ENCODE data around the gene UNC93B1. TPM values are rescaled to one million over a fixed set of nuclear protein-coding genes. Genes with fewer than 3 reads are reported as not detected.

Gene UNC93B1
- polyA plus RNA-seq, 2 of the 4 experiments (the other 2 are of a cell fraction): 49.4 to 51.2 TPM

DNA sequence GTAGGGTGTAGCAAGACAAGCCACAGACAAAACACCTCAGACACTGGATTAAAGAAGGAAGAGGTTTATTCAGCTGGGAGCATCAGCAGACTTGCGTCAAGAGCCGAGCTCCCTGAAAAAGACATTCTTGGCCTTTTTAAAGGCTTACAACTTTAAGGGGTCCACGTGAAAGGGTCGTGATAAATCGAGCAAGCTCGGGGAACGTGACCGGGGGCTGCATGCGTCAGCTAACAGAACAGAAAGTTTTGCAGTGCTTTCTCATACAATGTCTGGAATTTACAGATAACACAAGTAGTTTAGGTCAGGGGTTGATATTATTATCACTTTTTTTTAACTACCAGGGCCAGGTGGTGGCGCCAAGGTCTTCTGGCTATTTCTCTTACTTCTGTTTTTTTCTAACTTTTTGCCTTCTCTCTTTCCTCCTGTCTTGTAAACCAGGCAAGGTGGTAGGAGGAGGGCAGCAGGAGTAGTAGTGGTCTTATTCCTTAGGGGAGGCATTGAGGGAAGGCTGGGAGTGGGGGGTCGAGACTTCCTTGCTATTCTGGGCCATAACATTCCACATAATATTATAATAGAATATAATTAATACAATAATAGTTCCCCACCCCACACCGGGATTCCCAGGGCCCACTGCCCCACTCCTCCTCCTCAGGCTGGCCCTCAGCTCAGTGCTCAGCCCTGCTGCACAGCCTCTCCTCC is 5.6 kb upstream of the UNC93B1 start (continued):
- TF ChIP-seq RAD21 (conservative IDR thresholded peaks at IDR 0.05 in 1 of 2, IDR thresholded peaks at IDR 0.05 in 1 of 2): peak; percentile 73 to 77
- TF ChIP-seq, protein P1, sequence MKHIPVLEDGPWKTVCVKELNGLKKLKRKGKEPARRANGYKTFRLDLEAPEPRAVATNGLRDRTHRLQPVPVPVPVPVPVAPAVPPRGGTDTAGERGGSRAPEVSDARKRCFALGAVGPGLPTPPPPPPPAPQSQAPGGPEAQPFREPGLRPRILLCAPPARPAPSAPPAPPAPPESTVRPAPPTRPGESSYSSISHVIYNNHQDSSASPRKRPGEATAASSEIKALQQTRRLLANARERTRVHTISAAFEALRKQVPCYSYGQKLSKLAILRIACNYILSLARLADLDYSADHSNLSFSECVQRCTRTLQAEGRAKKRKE (CRISPR knock-in tag; IDR thresholded peaks at IDR 0.05; ENCODE audit: low read depth): no peak
- TF ChIP-seq, protein P2, sequence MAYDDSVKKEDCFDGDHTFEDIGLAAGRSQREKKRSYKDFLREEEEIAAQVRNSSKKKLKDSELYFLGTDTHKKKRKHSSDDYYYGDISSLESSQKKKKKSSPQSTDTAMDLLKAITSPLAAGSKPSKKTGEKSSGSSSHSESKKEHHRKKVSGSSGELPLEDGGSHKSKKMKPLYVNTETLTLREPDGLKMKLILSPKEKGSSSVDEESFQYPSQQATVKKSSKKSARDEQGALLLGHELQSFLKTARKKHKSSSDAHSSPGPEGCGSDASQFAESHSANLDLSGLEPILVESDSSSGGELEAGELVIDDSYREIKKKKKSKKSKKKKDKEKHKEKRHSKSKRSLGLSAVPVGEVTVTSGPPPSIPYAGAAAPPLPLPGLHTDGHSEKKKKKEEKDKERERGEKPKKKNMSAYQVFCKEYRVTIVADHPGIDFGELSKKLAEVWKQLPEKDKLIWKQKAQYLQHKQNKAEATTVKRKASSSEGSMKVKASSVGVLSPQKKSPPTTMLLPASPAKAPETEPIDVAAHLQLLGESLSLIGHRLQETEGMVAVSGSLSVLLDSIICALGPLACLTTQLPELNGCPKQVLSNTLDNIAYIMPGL (CRISPR knock-in tag; IDR thresholded peaks at IDR 0.05; ENCODE audit: borderline replicate concordance): no peak
- no peak for TF ChIP-seq RFX5 (IDR thresholded peaks at IDR 0.05)
- TF ChIP-seq, protein P3, sequence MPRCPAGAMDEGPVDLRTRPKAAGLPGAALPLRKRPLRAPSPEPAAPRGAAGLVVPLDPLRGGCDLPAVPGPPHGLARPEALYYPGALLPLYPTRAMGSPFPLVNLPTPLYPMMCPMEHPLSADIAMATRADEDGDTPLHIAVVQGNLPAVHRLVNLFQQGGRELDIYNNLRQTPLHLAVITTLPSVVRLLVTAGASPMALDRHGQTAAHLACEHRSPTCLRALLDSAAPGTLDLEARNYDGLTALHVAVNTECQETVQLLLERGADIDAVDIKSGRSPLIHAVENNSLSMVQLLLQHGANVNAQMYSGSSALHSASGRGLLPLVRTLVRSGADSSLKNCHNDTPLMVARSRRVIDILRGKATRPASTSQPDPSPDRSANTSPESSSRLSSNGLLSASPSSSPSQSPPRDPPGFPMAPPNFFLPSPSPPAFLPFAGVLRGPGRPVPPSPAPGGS (IDR thresholded peaks at IDR 0.05): no peak
- TF ChIP-seq, protein P4, sequence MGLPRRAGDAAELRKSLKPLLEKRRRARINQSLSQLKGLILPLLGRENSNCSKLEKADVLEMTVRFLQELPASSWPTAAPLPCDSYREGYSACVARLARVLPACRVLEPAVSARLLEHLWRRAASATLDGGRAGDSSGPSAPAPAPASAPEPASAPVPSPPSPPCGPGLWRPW (IDR thresholded peaks at IDR 0.05): no peak
- TF ChIP-seq CHD2 (IDR thresholded peaks at IDR 0.05; ENCODE audit: low read length, partially characterized antibody): no peak
- TF ChIP-seq NR3C1 (IDR thresholded peaks at IDR 0.05): no peak
- TF ChIP-seq EHMT2 (IDR thresholded peaks at IDR 0.05; ENCODE audit: low read depth): no peak
- TF ChIP-seq HOXA7 (CRISPR knock-in tag; IDR thresholded peaks at IDR 0.05): peak; percentile 68; the same call in 1 of the 2 replicates
- TF ChIP-seq FOSB (CRISPR knock-in tag; IDR thresholded peaks at IDR 0.05): peak; percentile 16; the same call in 1 of the 2 replicates
- TF ChIP-seq CBX2 (IDR thresholded peaks at IDR 0.05; ENCODE audit: borderline replicate concordance, low read depth): no peak
- no peak for TF ChIP-seq NFE2L2 (conservative IDR thresholded peaks at IDR 0.05; ENCODE audit: low read length)
- TF ChIP-seq HDAC2 (IDR thresholded peaks at IDR 0.05): no peak
- no peak for TF ChIP-seq SREBF2 (IDR thresholded peaks at IDR 0.05)
- TF ChIP-seq EHF (CRISPR knock-in tag; IDR thresholded peaks at IDR 0.05): no peak
- TF ChIP-seq, protein P5, sequence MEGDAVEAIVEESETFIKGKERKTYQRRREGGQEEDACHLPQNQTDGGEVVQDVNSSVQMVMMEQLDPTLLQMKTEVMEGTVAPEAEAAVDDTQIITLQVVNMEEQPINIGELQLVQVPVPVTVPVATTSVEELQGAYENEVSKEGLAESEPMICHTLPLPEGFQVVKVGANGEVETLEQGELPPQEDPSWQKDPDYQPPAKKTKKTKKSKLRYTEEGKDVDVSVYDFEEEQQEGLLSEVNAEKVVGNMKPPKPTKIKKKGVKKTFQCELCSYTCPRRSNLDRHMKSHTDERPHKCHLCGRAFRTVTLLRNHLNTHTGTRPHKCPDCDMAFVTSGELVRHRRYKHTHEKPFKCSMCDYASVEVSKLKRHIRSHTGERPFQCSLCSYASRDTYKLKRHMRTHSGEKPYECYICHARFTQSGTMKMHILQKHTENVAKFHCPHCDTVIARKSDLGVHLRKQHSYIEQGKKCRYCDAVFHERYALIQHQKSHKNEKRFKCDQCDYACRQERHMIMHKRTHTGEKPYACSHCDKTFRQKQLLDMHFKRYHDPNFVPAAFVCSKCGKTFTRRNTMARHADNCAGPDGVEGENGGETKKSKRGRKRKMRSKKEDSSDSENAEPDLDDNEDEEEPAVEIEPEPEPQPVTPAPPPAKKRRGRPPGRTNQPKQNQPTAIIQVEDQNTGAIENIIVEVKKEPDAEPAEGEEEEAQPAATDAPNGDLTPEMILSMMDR (IDR thresholded peaks at IDR 0.05): peak; percentile 74

DNA sequence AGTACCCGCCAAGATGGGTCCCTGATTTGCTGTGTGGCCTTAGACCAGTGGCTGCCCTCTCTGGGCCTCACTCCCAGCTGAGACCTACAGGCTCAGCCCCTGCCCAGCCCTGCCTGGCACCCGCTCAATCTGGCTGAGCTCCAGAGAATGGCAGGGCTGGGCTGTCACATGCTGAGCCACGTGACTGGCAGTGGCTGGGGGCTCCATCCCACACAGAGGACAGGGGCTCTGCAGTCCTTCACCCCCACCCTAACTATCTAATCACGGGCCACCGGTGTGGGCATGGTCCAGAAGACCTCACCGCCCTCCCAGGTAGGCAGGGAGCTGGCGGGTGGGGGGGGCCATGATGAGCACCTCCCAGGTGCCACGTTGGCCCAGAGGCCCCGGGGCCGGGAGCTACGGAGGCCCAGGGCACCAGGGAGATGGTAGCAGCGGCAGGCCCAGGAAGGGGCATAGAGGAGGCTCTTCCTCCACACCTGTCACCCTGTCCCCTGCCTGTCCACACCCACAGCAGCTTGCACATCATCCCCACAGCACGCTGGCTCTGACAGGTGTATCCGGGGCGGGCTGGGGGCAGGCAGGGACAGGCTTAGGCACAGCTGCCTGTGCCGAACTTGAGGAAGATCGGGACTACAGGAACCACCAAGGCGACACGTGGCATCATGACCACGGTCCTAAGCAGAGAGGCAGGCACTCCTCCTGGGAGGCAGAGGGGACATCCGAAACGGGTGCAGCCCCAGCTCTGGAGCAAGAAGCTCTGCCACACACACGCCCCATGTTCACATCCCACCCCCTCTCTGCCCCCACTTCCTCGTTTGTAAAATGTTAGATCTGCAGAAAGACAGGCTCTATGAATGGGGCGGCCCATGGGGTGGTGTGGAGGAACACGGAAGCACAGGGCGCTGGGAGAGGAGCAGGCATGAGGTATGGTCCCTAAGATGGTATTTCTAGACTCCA is 4.8 kb upstream of the UNC93B1 start:
- no peak for FAIRE-seq
- H3K27ac ChIP-seq: peak overlapping the region; percentile 99 to 100
- ChIA-PET CTCF (interaction anchor here (0.8 to 10.7 kb wide), 14 partner anchors 8 to 206 kb away, joined by 3 to 204 read pairs (median 6); partner anchors contain the start of gene TCIRG1), POLR2A (interaction anchor here (1.3 to 3.1 kb wide), 5 partner anchors 10 to 29 kb away, joined by 3 to 18 read pairs (median 11); partner anchors contain the start of gene NDUFS8)
- no peak for DNase-seq (ENCODE audit: low read depth in 1 of 2, low spot score in 1 of 2)
- no peak overlapping the region for H3K4me3 ChIP-seq
- peak overlapping the region; percentile 96 for H3K4me2 ChIP-seq
- TF ChIP-seq, protein P6, sequence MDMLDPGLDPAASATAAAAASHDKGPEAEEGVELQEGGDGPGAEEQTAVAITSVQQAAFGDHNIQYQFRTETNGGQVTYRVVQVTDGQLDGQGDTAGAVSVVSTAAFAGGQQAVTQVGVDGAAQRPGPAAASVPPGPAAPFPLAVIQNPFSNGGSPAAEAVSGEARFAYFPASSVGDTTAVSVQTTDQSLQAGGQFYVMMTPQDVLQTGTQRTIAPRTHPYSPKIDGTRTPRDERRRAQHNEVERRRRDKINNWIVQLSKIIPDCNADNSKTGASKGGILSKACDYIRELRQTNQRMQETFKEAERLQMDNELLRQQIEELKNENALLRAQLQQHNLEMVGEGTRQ (IDR thresholded peaks at IDR 0.05): peak; percentile 94
- TF ChIP-seq PHF8 (IDR thresholded peaks at IDR 0.05; ENCODE audit: borderline replicate concordance, low read depth) (no peak), JUN (IDR thresholded peaks at IDR 0.05) (peak in 1 of 2 experiments; percentile 56; a peak in 2 of 5 replicates), ZFP36 (IDR thresholded peaks at IDR 0.05; ENCODE audit: borderline replicate concordance, partially characterized antibody) (peak; percentile 95), CHD4 (IDR thresholded peaks at IDR 0.05; ENCODE audit: borderline replicate concordance) (0 out of 2 replicates have a peak, but pooled peaks have one; percentile 40), NPAS2 (CRISPR knock-in tag; IDR thresholded peaks at IDR 0.05; ENCODE audit: borderline replicate concordance) (peak; percentile 88), KDM1A (IDR thresholded peaks at IDR 0.05; ENCODE audit: low read depth) (peak; percentile 78; the same call in 1 of the 2 replicates), HOXA7 (CRISPR knock-in tag; IDR thresholded peaks at IDR 0.05) (no peak)
- TF ChIP-seq, protein P7, sequence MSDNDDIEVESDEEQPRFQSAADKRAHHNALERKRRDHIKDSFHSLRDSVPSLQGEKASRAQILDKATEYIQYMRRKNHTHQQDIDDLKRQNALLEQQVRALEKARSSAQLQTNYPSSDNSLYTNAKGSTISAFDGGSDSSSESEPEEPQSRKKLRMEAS (IDR thresholded peaks at IDR 0.05): peak; percentile 62; the same call in 1 of the 2 replicates
- no peaks in the 10 kb centered on the region for H3K9me3 ChIP-seq
- 75% methylated on average over 17 of the region's 27 CpGs for WGBS (ENCODE audit: missing lambda C conversion rate)
- peaks cover 70% of the 10 kb centered on the region for H3K4me1 ChIP-seq
- no peak for ATAC-seq

Measured in A549 (cell line).